Transverse colon (tissue), 3 donors: ENCODE data around the gene RNF144A.
"Not testable (repeated sequence)": the region's sequence is repeated elsewhere in the genome, so short reads cannot be mapped to it uniquely, and the experiment has no call there.

Experiments used
- CTCF ChIP-seq, 5 experiments: fragments of 200-600 bp in 3 of 5; fragments of 450-650 bp in 2 of 5; sonication (generic) in 3 of 5; IDR thresholded peaks; 1 replicate in 2 of 5; 2 replicates in 3 of 5; pipeline ENCODE4 v1.5.1; 2016 to 2017; ENCODE audit warnings: antibody characterized with exemption in 5 of 5, inconsistent platforms in 3 of 5, mild to moderate bottlenecking in 2 of 5, moderate library complexity in 1 of 5
- POLR2A ChIP-seq: fragments of 450-650 bp; IDR thresholded peaks from one replicate; pipeline ENCODE4 v1.6.1; 2016; ENCODE audit warnings: antibody characterized with exemption, mild to moderate bottlenecking, moderate library complexity

- TF ChIP-seq CTCF (IDR thresholded peaks at IDR 0.05); POLR2A: not testable (repeated sequence)
Observed at GRCh38 chr2:6902581-6902980, 14.6 kb upstream of the RNF144A start.
